Uterus (tissue), 4 donors: ENCODE measurements around the gene ENOSF1. TPM values are rescaled to one million over a fixed set of nuclear protein-coding genes. Genes with fewer than 3 reads are reported as not detected.

Experiments used
- DNase-seq, 2 donors: peaks; one replicate each; pipeline ENCODE4 v3.0.0-alpha.2; 2019 to 2020
- H3K27ac ChIP-seq, 2 donors: fragments of 200-600 bp; sonication (generic); 1 replicate in 1 of 2; 2 replicates in 1 of 2; pipeline ENCODE4 v1.5.1; 2016 to 2018
- H3K27me3 ChIP-seq, 2 donors: fragments of 200-600 bp; sonication (generic); one replicate each; pipeline ENCODE4 v1.5.1; 2018 to 2019; ENCODE audit warnings: control low read depth in 1 of 2
- H3K36me3 ChIP-seq, 2 donors: fragments of 200-600 bp; sonication (generic); one replicate each; pipeline ENCODE4 v1.5.1; 2019; ENCODE audit warnings: control low read depth in 1 of 2
- H3K4me1 ChIP-seq, 2 donors: fragments of 200-600 bp; sonication (generic); one replicate each; pipeline ENCODE4 v1.5.1; 2018 to 2019; ENCODE audit warnings: control low read depth in 1 of 2
- H3K4me3 ChIP-seq, 2 donors: fragments of 200-600 bp; sonication (generic); 1 replicate in 1 of 2; 2 replicates in 1 of 2; pipeline ENCODE4 v1.5.1; 2018 to 2019; ENCODE audit warnings: mild to moderate bottlenecking in 1 of 2
- H3K9me3 ChIP-seq, 2 donors: fragments of 200-600 bp; sonication (generic); one replicate each; pipeline ENCODE4 v1.5.1; 2019; ENCODE audit warnings: control low read depth in 1 of 2
- POLR2A ChIP-seq, 2 donors: fragments of 450-650 bp; IDR thresholded peaks; one replicate each; pipeline ENCODE4 v1.6.1; 2016; ENCODE audit warnings: antibody characterized with exemption in 2 of 2, mild to moderate bottlenecking in 1 of 2, moderate library complexity in 1 of 2
- intact Hi-C: fragments of 100-400 bp; cut with DNase I; formaldehyde crosslinking; loops from one replicate; pipeline ENCODE4 v1.15.1; 2023; ENCODE audit warnings: low total_unique reads
- total RNA-seq, 4 donors: library from RNA; depleted of rRNA in 3 of 4; stranded (reverse); fragments of >200 nt in 3 of 4; gene quantifications; one replicate each; pipeline versions ENCODE4 v1.1.0 to v1.2.4, GENCODE V29; 2014 to 2023
- TF ChIP-seq, protein P1 (sequence below), 4 experiments: fragments of 200-600 bp in 2 of 4; fragments of 450-650 bp in 2 of 4; sonication (generic) in 2 of 4; IDR thresholded peaks; one replicate each; pipeline ENCODE4 v1.5.1; 2016 to 2019; ENCODE audit warnings: antibody characterized with exemption in 4 of 4, mild to moderate bottlenecking in 2 of 4, moderate library complexity in 1 of 4
- donor health status: DM: yes; HTN: yes; CAD: no.

Gene ENOSF1
- total RNA-seq, 4 donors from 2014 or later = 12.0 to 110 (median 38.5) TPM

DNA sequence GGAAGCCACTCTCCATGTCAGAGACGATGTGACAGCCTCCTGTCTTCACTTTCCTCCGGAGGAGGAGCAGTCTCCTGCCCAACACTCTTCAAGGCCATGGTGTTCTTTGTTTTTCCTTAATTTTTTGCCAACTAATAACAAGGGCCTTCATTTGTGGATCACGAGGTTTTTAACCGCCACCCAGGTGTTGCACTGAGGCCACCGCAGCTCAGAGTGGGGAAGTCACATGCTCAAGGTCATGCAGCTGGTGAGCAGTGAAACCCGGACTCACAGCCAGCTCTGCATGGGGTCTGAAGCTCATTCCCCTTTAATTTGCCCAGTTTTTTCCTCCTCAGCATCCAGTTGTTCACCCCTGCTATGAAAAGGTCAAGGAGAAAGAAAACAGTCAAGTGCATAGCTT, 19.6 kb downstream of the ENOSF1 start:
- intact Hi-C loops = no loop called here
- H3K36me3 ChIP-seq = no peaks in the 10 kb centered on the region
- no peak for DNase-seq

DNA sequence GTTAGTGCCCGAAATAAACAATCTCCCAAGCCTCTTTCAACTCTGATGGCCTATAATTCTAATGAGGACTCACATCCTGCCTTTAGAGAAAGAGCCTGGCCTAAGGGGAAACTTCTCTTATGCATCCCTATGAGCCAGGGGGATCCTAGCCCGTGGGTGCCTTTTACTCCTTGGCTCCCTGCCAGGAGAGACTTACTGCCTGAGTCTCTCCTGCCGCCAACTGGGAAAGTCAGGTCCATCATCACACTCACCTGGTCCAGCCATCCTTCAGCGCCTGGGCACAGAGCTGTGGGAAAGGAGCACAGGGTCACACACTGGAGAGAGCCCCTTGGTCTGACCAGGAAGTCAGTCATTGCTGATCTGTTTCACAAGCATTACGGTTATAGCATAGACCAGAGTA, 24.1 kb downstream of the ENOSF1 start:
- Histone ChIP-seq H3K36me3 (no peaks in the 10 kb centered on the region), H3K4me3 (no peak overlapping the region), H3K4me1 (no peaks in the 10 kb centered on the region), H3K27me3 (no peaks in the 10 kb centered on the region), H3K9me3 (no peaks in the 10 kb centered on the region), H3K27ac (no peak overlapping the region)
- DNase-seq = no peak
- no peak for TF ChIP-seq POLR2A (IDR thresholded peaks at IDR 0.05)
- TF ChIP-seq, protein P1, sequence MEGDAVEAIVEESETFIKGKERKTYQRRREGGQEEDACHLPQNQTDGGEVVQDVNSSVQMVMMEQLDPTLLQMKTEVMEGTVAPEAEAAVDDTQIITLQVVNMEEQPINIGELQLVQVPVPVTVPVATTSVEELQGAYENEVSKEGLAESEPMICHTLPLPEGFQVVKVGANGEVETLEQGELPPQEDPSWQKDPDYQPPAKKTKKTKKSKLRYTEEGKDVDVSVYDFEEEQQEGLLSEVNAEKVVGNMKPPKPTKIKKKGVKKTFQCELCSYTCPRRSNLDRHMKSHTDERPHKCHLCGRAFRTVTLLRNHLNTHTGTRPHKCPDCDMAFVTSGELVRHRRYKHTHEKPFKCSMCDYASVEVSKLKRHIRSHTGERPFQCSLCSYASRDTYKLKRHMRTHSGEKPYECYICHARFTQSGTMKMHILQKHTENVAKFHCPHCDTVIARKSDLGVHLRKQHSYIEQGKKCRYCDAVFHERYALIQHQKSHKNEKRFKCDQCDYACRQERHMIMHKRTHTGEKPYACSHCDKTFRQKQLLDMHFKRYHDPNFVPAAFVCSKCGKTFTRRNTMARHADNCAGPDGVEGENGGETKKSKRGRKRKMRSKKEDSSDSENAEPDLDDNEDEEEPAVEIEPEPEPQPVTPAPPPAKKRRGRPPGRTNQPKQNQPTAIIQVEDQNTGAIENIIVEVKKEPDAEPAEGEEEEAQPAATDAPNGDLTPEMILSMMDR (IDR thresholded peaks at IDR 0.05) = no peak
- intact Hi-C loops = no loop called here

More for the DNA sequence above, 19.6 kb downstream of the ENOSF1 start:
- Histone ChIP-seq H3K4me1 (no peaks in the 10 kb centered on the region), H3K27ac (no peak overlapping the region), H3K9me3 (no peaks in the 10 kb centered on the region), H3K27me3 (no peaks in the 10 kb centered on the region), H3K4me3 (no peak overlapping the region)
- TF ChIP-seq, protein P1 (IDR thresholded peaks at IDR 0.05) = no peak
- TF ChIP-seq POLR2A (IDR thresholded peaks at IDR 0.05) = no peak

GRCh38 chr18:686339-687111, 25.9 kb downstream of the ENOSF1 start:
- TF ChIP-seq POLR2A (IDR thresholded peaks at IDR 0.05) = no peak
- TF ChIP-seq, protein P1 (IDR thresholded peaks at IDR 0.05) = no peak
- H3K36me3 ChIP-seq = no peaks in the 10 kb centered on the region
- no peaks in the 10 kb centered on the region for H3K9me3 ChIP-seq
- DNase-seq = no peak
- H3K27me3 ChIP-seq = no peaks in the 10 kb centered on the region
- H3K27ac ChIP-seq = no peak overlapping the region
- no peak overlapping the region for H3K4me3 ChIP-seq
- intact Hi-C loops = no loop called here
- no peaks in the 10 kb centered on the region for H3K4me1 ChIP-seq

GRCh38 chr18:685438-685837, 27.0 kb downstream of the ENOSF1 start:
- DNase-seq = no peak
- TF ChIP-seq, protein P1 (IDR thresholded peaks at IDR 0.05) = no peak
- TF ChIP-seq POLR2A (IDR thresholded peaks at IDR 0.05) = no peak
- Histone ChIP-seq H3K4me3 (no peak overlapping the region), H3K27me3 (no peaks in the 10 kb centered on the region), H3K27ac (no peak overlapping the region), H3K36me3 (no peaks in the 10 kb centered on the region), H3K9me3 (no peaks in the 10 kb centered on the region), H3K4me1 (no peaks in the 10 kb centered on the region)
- intact Hi-C loops = no loop called here

GRCh38 chr18:683531-683930, 28.9 kb downstream of the ENOSF1 start:
- Histone ChIP-seq H3K27ac (no peak overlapping the region), H3K4me1 (no peaks in the 10 kb centered on the region), H3K4me3 (no peak overlapping the region), H3K36me3 (no peaks in the 10 kb centered on the region), H3K9me3 (no peaks in the 10 kb centered on the region), H3K27me3 (no peaks in the 10 kb centered on the region)
- DNase-seq = no peak
- intact Hi-C loops = no loop called here
- TF ChIP-seq, protein P1 (IDR thresholded peaks at IDR 0.05) = no peak
- TF ChIP-seq POLR2A (IDR thresholded peaks at IDR 0.05) = no peak
